COLO668 (cell line): Measurements from ENCODE around the gene CD8B2.
"Not testable (repeated sequence)": the region's sequence is repeated elsewhere in the genome, so short reads cannot be mapped to it uniquely, and the experiment has no call there.

Experiments
- DNase-seq: peaks from one replicate; lab custom pipeline; 2025; ENCODE audit not compliant: unreplicated experiment; lab: John Stamatoyannopoulos, UW

Gene CD8B2

GRCh38 chr2:106486551-106487385, at the start of gene CD8B2:
TSS of gene CD8B2 (plus strand) at chr2:106487364. CDS start at chr2:106487427, 63 bp downstream.
- DNase-seq: not testable (repeated sequence)

GRCh38 chr2:106461882-106462281, 25.3 kb upstream of the CD8B2 start:
- DNase-seq: not testable (repeated sequence)

DNA sequence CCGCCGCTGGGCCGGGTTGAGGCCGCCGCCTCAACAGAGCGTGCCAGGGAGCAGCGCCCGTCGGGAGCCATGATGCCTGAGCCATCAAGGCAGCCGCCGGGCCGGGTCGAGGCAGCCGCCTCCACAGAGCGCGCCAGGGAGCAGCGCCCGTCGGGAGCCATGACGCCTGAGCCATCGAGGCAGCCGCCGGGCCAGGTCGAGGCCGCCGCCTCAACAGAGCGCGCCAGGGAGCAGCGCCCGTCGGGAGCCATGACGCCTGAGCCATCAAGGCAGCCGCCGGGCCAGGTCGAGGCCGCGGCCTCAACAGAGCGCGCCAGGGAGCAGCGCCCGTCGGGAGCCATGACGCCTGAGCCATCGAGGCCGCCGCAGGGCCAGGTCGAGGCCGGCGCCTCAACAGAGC, 19.6 kb upstream of the CD8B2 start:
- not testable (repeated sequence) for DNase-seq

DNA sequence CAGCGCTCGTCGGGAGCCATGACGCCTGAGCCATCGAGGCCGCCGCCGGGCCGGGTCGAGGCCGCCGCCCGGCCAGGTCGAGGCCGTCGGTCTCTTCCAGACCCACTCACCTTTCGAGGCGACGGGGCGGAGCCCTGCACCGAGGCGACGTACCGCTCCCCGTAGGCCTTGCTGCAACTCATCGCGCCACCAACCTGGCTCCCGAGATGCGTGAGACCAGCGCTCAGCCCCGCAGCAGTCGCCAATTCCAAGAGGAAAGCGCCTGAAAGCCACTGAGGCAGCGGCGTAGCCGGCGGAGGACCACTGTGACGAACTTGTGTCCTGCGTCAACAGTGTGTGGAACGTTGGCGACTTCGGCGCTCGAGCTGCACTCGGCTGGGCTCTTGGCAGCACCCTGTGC, 19.1 kb upstream of the CD8B2 start, which contains the start of gene RGPD3:
Gene RGPD3, minus strand, starts transcription at position 307 of the 400 bp plus-strand sequence. Its CDS starts 125 bp downstream, at position 182.
- DNase-seq: not testable (repeated sequence)

DNA sequence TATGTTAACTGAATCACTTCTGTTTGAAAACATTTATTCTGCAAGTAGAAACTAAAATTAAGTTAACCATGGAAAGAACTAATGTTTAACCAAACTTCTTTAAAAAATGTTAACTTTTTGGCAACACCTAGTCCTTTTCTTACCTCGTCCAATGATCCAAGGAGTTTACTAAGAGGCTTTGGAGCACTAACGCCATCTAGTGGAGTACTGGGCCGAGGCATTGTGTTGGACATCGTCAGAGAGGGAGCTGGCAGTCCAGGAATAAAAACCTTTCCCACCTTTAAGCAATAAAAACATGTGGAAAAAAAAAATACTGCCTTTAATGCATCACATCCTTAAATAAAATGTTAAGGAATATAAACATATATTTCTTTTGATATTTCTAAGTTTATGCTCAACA, 16.5 kb upstream of the CD8B2 start:
- not testable (repeated sequence) for DNase-seq

DNA sequence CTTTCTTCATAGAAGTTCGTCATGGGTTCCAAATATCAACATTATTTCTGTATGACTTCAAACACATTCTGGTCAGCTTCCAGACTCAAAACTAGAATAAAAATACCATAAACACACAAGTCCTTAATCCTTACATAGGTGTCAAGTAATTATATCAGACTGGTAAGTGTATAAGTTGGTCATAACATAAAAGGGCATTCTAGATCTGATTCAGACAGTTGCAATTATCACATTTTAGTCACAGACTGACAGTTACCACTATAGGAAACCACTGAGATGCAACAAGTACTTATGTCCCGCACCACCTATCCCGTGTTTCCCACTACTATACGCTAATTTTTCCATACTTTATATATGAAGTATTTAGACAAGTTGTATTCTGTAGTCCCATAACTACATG, 9.5 kb upstream of the CD8B2 start:
- DNase-seq: not testable (repeated sequence)

- DNase-seq: not testable (repeated sequence)
Observed at GRCh38 chr2:106479563-106479962, 7.6 kb upstream of the CD8B2 start.

DNA sequence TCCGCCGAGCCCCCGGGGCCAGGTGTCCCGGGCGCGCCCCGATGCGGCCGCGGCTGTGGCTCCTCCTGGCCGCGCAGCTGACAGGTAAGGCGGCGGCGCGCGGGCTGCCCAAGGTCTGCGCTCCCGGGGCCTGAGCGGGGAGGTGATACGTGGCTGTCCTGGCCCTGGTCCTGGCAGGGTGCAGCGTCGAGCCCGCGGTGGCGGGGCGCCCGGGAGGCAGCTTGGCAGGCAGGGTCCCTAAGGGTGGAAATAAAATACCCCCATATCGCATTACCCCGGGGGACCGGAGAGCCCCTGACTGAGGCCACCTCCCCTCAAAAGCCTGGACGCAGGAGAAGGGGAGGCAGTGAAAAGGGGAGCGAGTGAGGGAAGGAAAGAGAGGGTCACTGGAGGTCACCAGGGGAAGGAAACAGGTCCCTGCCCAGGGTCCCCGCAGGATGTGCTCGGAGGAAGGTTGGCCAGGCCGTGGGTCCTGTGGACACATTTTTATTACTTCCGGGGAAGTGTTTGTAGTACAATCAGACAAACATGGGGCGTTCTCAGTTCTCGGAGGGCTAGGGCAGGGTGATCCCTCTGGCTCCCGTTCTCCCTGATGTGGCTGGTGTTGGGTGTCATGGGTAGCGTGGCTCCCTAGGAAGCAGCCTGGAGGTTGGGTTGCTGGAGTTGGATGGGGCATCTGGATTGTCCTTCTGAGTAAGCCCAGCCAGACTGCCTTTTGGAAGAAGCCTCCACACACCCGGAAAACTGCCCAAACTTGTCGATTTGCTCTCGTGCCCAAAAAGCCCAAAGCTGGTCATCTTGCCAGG, 425 bp downstream of the CD8B2 start:
- peak; percentile 50 for DNase-seq

DNA sequence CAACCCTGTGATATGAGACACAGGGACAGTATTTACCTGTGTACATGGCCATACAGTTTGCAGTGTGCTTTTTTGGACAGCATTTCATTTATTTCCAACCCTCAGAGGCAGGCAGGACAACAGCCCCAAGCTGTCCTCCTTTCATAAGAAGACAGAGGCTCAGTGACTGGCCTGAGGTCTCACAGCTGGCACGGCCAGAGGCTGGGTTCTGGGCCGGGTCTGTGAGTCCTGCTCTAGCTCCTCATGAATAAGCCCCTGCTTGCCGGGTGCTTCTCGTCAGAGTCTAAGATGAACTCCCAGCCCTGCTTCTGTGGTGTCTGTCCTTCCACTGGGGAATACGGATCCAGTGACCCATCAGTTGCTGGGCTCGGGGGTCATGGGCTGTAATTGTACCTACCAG, 2.5 kb downstream of the CD8B2 start:
- DNase-seq: not testable (repeated sequence)

GRCh38 chr2:106492399-106492798, 5.2 kb downstream of the CD8B2 start:
- not testable (repeated sequence) for DNase-seq

DNA sequence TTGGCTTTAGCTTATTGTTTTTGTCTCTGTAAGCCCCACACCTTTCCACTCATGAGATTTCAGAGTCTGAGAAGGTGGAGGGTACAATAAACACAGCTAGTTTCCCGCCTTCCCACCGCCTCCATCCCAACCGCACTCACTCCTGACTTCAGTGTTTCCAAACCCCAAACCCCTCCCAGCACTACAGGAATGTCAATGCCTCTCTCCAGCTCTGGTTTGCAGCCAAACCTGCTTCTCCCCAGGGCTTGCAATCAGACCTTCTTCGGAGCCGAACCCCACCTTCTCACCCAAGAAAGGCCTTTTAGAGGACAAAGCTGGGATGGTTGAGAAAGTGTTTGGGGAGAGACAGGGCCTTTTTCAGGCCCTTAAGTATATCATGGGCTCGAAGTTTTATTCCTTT, 5.7 kb downstream of the CD8B2 start:
- DNase-seq: not testable (repeated sequence)

GRCh38 chr2:106498549-106498948, 11.4 kb downstream of the CD8B2 start:
- not testable (repeated sequence) for DNase-seq

DNA sequence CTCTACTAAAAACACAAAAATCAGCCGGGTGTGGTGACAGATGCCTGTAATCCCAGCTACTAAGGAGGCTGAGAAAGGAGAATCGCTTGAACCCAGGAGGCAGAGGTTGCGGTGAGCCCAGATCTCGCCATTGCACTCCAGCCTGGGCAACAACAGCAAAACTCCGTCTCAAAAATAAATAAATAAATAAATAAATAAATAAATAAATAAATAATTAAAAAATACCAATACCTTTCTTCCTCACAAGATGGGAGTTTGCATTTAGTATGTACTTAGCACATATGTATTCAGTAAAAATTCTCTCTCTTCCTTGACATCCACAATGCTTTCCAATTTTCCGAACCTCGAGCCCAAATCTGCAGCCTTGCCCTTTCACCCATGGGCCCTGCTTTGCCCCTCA, 13.2 kb downstream of the CD8B2 start:
- not testable (repeated sequence) for DNase-seq

DNA sequence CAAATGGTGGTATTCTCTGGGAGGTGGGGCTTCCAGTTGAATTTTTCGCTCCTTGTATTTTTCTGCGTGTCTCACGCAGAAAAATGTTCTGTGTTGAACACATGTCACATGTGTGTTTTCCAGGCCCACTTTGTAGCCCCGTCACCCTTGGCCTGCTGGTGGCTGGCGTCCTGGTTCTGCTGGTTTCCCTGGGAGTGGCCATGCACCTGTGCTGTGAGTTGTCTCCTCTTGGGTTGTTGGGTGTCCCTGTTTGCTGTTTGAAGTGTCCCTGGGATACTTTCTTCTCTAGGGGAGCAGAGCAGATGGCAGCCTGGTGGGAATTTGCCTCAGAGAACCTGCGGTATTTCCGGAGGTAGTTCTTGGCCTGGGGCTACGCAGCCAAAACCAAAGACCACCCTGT, 15.2 kb downstream of the CD8B2 start:
- not testable (repeated sequence) for DNase-seq

GRCh38 chr2:106504192-106504591, 17.0 kb downstream of the CD8B2 start:
- not testable (repeated sequence) for DNase-seq

DNA sequence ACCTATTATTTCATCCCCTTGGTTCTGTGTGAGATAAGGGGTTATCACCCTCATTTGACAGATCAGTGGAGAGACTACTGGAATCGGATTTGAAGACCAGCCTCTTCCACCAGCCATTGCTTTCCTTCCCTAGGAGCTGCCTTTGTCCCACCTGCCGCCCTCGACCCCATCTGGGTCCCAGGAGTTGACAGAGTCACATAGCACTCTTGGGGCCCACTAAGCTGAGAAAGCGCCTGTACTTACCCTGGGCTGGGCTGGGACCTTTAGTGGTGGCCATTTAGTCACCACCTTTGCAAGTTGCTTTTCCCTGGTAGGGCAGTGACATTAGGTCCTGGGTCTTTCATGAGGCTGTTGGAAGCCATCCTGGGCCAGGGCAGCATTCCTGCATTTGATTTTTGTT, 17.6 kb downstream of the CD8B2 start:
- DNase-seq: not testable (repeated sequence)

DNA sequence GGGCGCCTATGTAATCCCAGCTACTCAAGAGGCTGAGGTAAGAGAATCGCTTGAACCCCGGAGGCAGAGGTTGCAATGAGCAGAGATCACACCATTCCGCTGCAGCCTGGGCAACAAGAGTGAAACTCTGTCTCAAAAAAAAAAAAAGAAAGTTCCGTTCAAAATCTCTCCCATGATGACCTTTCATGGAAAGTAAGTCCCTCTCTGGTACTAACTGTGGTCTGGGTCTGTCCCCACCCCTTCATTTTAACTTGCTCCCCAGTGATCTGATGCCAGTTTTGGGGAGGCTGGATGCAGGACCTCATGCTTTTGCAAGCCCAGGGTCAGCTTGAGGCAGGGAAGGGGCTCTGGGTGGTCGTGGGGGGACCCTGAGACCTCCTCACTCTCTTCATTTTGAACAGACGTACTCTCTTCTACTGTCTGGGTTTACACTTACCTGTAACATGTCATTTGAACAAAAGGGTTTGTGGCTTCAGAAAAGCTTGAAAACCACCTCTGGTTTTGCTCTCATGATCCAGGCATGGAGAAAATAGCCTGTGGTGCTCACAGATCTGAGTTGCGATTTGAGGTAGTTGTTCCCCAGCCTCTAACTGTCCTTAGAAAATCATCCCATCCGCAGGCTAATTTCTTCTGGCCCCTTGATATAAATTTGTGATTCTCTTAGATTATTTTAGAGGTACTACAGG, 19.0 kb downstream of the CD8B2 start:
- not testable (repeated sequence) for DNase-seq

DNA sequence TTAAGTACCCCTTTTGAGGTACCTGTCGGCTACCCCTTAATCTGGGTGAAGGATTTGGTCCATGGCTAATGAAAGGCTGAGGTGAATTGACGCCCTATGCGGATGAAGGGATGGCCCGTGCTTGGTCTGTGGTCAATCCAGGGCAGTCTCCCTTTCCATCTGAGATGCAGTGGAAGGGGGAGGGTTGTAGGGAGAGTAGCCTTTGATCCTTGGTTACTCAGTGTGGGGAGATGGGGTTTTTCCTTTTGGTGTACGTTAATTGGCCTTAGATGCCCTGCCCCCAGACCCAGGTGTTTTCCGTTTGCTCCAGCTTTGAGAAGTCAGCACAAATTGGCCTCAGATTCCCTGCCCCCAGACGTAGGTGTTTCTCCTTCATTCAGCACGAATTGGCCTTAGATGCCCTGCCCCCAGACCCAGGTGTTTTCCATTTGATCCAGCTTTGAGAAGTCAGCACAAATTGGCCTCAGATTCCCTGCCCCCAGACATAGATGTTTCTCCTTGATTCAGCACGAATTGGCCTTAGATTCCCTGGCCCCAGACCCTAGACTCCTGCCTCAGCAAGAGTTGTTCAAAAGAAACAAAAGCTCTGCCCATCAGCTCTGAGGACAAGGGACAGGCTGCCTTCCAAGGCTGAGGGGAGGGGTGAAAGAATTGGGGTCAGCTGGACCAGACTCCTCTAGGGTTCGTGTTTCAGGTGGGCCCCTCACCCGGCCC, 21.7 kb downstream of the CD8B2 start:
- not testable (repeated sequence) for DNase-seq

- not testable (repeated sequence) for DNase-seq
Observed at GRCh38 chr2:106509374-106509770, 22.2 kb downstream of the CD8B2 start.

DNA sequence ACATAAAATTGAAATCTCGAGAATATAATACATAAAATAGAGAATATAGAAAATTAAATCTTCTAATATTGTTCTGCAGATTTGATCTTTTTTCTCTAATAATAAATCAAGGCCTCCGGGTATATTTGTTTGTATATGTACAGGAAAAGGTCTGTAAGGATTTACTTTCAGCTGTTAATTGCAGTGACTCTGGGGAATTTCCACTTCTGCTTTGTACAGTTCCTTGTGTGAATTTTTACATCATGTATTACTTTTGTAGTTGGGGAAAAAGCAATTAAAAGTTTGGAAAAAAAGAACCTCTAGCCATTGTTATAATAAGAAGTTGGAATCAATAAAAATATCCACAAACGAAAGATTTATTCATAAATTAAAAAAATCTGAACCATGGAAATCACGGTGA, 23.6 kb downstream of the CD8B2 start:
- not testable (repeated sequence) for DNase-seq
